Panc1 (cell line): ENCODE results near the gene CIBAR2. TPM values are rescaled to one million over a fixed set of nuclear protein-coding genes. Genes with fewer than 3 reads are reported as not detected.

Source experiments
- ATAC-seq: fragments of 200-7000 bp; cut with Tn5 transposase; 2 replicates; pipeline ENCODE4 v1.9.1; 2020; ENCODE audit warnings: mild to moderate bottlenecking, moderate library complexity
- BruUV-seq: library from RNA; stranded (reverse); fragments of 400-500 nt; replicated peaks from 2 replicates; lab custom pipeline; 2021; lab: Mats Ljungman, UMichigan
- CTCF ChIA-PET: fragments of 300-600 bp; sonication (Branson Sonifier 250); formaldehyde crosslinking; loops from one replicate; lab custom pipeline; 2022; ENCODE audit warnings: antibody characterized with exemption; lab: Charles Lee
- POLR2A ChIA-PET: fragments of 300-600 bp; sonication (Branson Sonifier 250); formaldehyde crosslinking; loops from one replicate; lab custom pipeline; 2022; ENCODE audit warnings: antibody characterized with exemption; lab: Charles Lee
- DNase-seq: peaks from one replicate; pipeline ENCODE4 v3.0.0-alpha.2; 2010; ENCODE audit warnings: low read depth, low spot score
- H3K27ac ChIP-seq: 2 replicates; pipeline ENCODE4 v1.5.1; 2011; ENCODE audit warnings: mild to moderate bottlenecking, low read length, inconsistent platforms
- H3K27me3 ChIP-seq: fragments of 200-500 bp; sonication (Bioruptor generic); 2 replicates; pipeline ENCODE4 v1.6.0; 2014; ENCODE audit warnings: low read length, inconsistent platforms; ENCODE audit not compliant: control insufficient read depth, insufficient read depth
- H3K36me3 ChIP-seq: fragments of 200-500 bp; sonication (Bioruptor generic); 2 replicates; pipeline ENCODE4 v1.5.1; 2014; ENCODE audit warnings: inconsistent platforms, mild to moderate bottlenecking, low read length, moderate library complexity; ENCODE audit not compliant: control insufficient read depth, insufficient read depth
- H3K4me1 ChIP-seq: 2 replicates; pipeline ENCODE4 v1.5.1; 2011; ENCODE audit warnings: inconsistent platforms, mild to moderate bottlenecking, low read length, moderate library complexity; ENCODE audit not compliant: control insufficient read depth, insufficient read depth
- H3K4me3 ChIP-seq, 2 experiments: 2 replicates each; pipeline ENCODE4 v1.5.1; 2011 to 2012; ENCODE audit warnings: low read depth in 2 of 2, low read length in 2 of 2, mild to moderate bottlenecking in 2 of 2, inconsistent platforms in 1 of 2, moderate library complexity in 1 of 2
- H3K9me3 ChIP-seq: fragments of 200-500 bp; sonication (Bioruptor generic); 2 replicates; pipeline ENCODE4 v1.5.1; 2014; ENCODE audit warnings: low read depth, mild to moderate bottlenecking, inconsistent platforms, low read length, moderate library complexity; ENCODE audit not compliant: control insufficient read depth, insufficient read depth
- POLR2AphosphoS5 ChIP-seq: IDR thresholded peaks from 2 replicates; pipeline ENCODE4 v1.6.1; 2012; ENCODE audit warnings: mild to moderate bottlenecking, low read depth, low read length, moderate library complexity
- SIN3A ChIP-seq: IDR thresholded peaks from 2 replicates; pipeline ENCODE4 v1.6.1; 2012; ENCODE audit warnings: low read depth, mild to moderate bottlenecking, low read length, moderate library complexity, borderline replicate concordance; ENCODE audit not compliant: insufficient read depth
- TCF7L2 ChIP-seq: IDR thresholded peaks from 2 replicates; pipeline ENCODE4 v1.6.1; 2011; ENCODE audit warnings: mild to moderate bottlenecking, low read depth, low read length, inconsistent platforms
- in situ Hi-C: cut with HindIII; loops from 2 replicates; pipeline ENCODE4 v1.10.0; 2016; ENCODE audit warnings: low sequenced_read_pairs, low pct_unique_long_range_greater_than_20kb
- intact Hi-C: fragments of 100-400 bp; cut with micrococcal nuclease; formaldehyde crosslinking; loops from one replicate; pipeline ENCODE4 v1.10.0; 2022; ENCODE audit not compliant: unreplicated experiment
- total RNA-seq: library from RNA; stranded (reverse); gene quantifications from one replicate; pipeline ENCODE4 v1.2.1, GENCODE V29; 2021; ENCODE audit not compliant: unreplicated experiment
- TF ChIP-seq, protein P1 (sequence below), 2 experiments: IDR thresholded peaks; 2 replicates each; pipeline ENCODE4 v1.6.1; 2011 to 2012; ENCODE audit warnings: low read depth in 2 of 2, control low read depth in 1 of 2, low read length in 1 of 2, mild to moderate bottlenecking in 1 of 2, moderate library complexity in 1 of 2; ENCODE audit not compliant: insufficient read depth in 1 of 2
- TF ChIP-seq, protein P2 (sequence below): fragments of 450-650 bp; IDR thresholded peaks from 2 replicates; pipeline ENCODE4 v1.5.1; 2017; ENCODE audit warnings: mild to moderate bottlenecking

The CIBAR2 gene
- total RNA-seq, 1 experiment from 2014 or later: not detected

DNA sequence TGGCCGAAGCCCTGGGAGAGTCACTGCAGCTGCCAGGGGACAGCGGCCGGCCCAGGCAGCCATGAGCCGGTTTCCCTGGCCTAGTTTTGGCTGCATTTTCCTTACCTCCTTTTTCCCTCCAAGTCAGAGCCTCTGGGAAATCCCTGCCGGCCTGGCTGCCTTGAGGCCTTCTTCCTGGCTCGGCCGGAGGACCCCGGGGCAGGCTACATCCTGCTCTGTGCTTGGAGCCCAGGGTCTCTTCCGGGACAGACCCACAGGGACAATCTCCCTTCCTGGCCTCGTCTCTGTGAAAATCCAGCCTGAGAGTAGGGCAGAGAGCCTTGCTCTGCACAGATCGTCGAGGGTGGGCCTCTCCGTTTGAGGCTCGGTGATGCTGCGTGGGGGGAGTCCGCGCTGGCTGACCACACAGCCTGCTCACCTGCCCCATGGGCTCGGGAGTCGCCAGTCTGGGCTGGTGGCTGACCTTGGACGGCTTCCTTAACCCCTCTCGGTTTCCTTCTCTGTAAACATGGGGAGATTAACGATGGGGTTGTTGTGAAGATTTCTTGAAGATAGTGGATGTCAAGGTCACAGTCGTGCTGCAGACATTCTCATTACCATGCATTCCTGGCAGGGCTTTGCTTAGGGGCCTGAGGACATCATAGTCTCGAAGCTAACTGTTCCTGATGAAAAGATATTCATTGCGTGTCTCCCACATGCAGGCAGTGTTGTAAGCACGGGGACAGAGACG is 34.8 kb upstream of the CIBAR2 start:
- Histone ChIP-seq H3K27ac (peak overlapping the region; percentile 77), H3K4me1 (peaks cover 53% of the 10 kb centered on the region), H3K36me3 (no peaks in the 10 kb centered on the region), H3K27me3 (no peaks in the 10 kb centered on the region), H3K4me3 (no peak overlapping the region), H3K9me3 (no peaks in the 10 kb centered on the region)
- no TSS peak for BruUV-seq
- ChIA-PET CTCF (no interaction called here), POLR2A (no interaction called here)
- DNase-seq (no peak), ATAC-seq (peak; percentile 51)
- TF ChIP-seq POLR2AphosphoS5 (peak; percentile 43; the same call in 1 of the 2 replicates), TCF7L2 (peak; percentile 69), SIN3A (no peak)
- TF ChIP-seq, protein P1, sequence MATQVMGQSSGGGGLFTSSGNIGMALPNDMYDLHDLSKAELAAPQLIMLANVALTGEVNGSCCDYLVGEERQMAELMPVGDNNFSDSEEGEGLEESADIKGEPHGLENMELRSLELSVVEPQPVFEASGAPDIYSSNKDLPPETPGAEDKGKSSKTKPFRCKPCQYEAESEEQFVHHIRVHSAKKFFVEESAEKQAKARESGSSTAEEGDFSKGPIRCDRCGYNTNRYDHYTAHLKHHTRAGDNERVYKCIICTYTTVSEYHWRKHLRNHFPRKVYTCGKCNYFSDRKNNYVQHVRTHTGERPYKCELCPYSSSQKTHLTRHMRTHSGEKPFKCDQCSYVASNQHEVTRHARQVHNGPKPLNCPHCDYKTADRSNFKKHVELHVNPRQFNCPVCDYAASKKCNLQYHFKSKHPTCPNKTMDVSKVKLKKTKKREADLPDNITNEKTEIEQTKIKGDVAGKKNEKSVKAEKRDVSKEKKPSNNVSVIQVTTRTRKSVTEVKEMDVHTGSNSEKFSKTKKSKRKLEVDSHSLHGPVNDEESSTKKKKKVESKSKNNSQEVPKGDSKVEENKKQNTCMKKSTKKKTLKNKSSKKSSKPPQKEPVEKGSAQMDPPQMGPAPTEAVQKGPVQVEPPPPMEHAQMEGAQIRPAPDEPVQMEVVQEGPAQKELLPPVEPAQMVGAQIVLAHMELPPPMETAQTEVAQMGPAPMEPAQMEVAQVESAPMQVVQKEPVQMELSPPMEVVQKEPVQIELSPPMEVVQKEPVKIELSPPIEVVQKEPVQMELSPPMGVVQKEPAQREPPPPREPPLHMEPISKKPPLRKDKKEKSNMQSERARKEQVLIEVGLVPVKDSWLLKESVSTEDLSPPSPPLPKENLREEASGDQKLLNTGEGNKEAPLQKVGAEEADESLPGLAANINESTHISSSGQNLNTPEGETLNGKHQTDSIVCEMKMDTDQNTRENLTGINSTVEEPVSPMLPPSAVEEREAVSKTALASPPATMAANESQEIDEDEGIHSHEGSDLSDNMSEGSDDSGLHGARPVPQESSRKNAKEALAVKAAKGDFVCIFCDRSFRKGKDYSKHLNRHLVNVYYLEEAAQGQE (IDR thresholded peaks at IDR 0.05; ENCODE audit: insufficient read depth in 1 of 2, low read depth in 2 of 2, low read length in 1 of 2): no peak
- TF ChIP-seq, protein P2, sequence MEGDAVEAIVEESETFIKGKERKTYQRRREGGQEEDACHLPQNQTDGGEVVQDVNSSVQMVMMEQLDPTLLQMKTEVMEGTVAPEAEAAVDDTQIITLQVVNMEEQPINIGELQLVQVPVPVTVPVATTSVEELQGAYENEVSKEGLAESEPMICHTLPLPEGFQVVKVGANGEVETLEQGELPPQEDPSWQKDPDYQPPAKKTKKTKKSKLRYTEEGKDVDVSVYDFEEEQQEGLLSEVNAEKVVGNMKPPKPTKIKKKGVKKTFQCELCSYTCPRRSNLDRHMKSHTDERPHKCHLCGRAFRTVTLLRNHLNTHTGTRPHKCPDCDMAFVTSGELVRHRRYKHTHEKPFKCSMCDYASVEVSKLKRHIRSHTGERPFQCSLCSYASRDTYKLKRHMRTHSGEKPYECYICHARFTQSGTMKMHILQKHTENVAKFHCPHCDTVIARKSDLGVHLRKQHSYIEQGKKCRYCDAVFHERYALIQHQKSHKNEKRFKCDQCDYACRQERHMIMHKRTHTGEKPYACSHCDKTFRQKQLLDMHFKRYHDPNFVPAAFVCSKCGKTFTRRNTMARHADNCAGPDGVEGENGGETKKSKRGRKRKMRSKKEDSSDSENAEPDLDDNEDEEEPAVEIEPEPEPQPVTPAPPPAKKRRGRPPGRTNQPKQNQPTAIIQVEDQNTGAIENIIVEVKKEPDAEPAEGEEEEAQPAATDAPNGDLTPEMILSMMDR: no peak
- in situ Hi-C loops (no loop called here), intact Hi-C loops (no loop called here)

DNA sequence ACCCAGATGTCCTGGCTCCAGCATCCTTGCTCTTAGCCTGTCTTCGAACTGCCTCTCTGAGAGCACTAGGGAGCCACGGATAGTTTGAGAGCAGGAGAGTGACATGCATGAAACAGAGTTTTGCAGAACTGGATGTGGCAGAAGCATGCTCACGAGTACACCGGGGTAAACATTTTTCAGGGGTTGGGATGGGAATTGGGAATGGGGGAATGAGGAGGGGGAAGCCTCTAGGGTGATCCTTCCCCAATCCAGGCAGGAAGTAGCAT is 34.2 kb upstream of the CIBAR2 start:
- Histone ChIP-seq H3K27ac (peak overlapping the region; percentile 77), H3K4me3 (no peak overlapping the region), H3K27me3 (no peaks in the 10 kb centered on the region), H3K36me3 (no peaks in the 10 kb centered on the region), H3K9me3 (no peaks in the 10 kb centered on the region), H3K4me1 (peaks cover 48% of the 10 kb centered on the region)
- ChIA-PET POLR2A (no interaction called here), CTCF (no interaction called here)
- in situ Hi-C loops: no loop called here
- no TSS peak for BruUV-seq
- ATAC-seq (no peak), DNase-seq (no peak)
- TF ChIP-seq SIN3A: no peak
- no peak for TF ChIP-seq POLR2AphosphoS5
- TF ChIP-seq TCF7L2: no peak
- TF ChIP-seq, protein P2: no peak
- TF ChIP-seq, protein P1 (IDR thresholded peaks at IDR 0.05; ENCODE audit: insufficient read depth in 1 of 2, low read depth in 2 of 2, low read length in 1 of 2): no peak
- intact Hi-C loops: no loop called here
